Skeletal muscle satellite cell (primary cell): Measurements from ENCODE around the gene GHRL.

ENCODE experiments used
- H3K27me3 ChIP-seq: 2 replicates; pipeline ENCODE4 v1.7.0; 2013; ENCODE audit warnings: low read length; ENCODE audit not compliant: control insufficient read depth, insufficient read depth
- H3K36me3 ChIP-seq: 2 replicates; pipeline ENCODE4 v1.7.0; 2013; ENCODE audit warnings: mild to moderate bottlenecking, control low read depth, low read length; ENCODE audit not compliant: insufficient read depth
- H3K4me1 ChIP-seq: 2 replicates; pipeline ENCODE4 v1.7.0; 2013; ENCODE audit warnings: low read length; ENCODE audit not compliant: control insufficient read depth, insufficient read depth
- H3K4me2 ChIP-seq: 2 replicates; pipeline ENCODE4 v1.7.0; 2013; ENCODE audit warnings: mild to moderate bottlenecking, low read length
- H3K4me3 ChIP-seq: 2 replicates; pipeline ENCODE4 v1.7.0; 2013; ENCODE audit warnings: low read length
- H3K9ac ChIP-seq: 2 replicates; pipeline ENCODE4 v1.7.0; 2013; ENCODE audit warnings: mild to moderate bottlenecking, low read depth, low read length, moderate library complexity
- H3K9me3 ChIP-seq: replicated peaks from 2 replicates; pipeline ENCODE4 v1.7.0; 2013; ENCODE audit warnings: mild to moderate bottlenecking, control low read depth, low read length

GHRL gene

DNA sequence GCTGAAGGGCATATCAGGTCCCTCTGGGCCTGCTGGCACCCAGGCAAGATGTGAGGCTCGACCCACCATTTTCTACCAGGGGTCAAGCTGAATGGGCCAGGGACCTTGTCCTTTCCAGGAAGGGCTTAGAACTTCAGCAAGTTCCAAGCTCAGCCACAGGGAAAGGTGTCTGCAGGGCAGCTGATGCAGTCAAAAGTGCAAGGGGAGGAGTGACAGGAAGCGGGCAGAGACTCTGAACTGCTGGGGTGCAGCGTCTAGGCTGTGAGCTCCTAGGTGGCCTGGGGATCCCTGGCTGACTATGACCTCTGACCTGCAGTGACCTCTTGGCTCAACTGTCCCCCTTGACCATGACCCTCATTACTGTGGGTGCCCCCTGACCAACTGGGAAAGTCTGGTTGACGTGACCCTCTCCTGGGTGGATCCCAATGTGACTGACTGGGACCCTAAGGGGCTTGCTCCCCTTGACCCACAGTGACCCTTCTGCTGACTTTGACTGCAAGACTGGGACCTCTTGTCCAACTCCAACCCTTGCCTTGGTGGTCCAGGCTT lies 42.5 kb upstream of the GHRL start:
- H3K4me3 ChIP-seq = no peak overlapping the region
- H3K9me3 ChIP-seq = no peaks in the 10 kb centered on the region
- H3K36me3 ChIP-seq = no peaks in the 10 kb centered on the region
- H3K4me1 ChIP-seq = peaks cover 10% of the 10 kb centered on the region
- peaks cover 47% of the 10 kb centered on the region for H3K27me3 ChIP-seq
- H3K4me2 ChIP-seq = no peak overlapping the region
- H3K9ac ChIP-seq = no peak overlapping the region

DNA sequence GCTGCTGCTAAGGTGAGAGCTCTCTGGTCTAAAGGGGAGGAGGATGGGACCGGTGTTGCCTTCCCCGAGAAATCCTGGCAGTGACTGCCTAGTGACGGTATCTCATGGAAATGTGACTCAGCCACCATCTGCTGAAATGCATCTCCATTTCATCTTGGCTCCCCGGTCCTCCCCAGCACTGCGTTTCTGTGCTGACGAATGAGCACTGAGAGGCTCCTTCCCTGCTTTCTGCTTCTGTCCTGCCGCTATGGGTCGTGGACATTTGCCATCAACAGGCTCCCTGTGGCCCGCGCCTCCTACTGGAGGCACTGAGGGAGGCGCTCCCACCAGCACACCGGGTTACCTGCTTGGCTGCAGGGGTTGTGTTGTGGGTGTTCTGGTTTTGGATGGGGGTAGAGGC lies 41.7 kb upstream of the GHRL start:
- H3K9ac ChIP-seq = no peak overlapping the region
- H3K36me3 ChIP-seq = no peaks in the 10 kb centered on the region
- no peaks in the 10 kb centered on the region for H3K9me3 ChIP-seq
- H3K4me3 ChIP-seq = no peak overlapping the region
- H3K4me2 ChIP-seq = no peak overlapping the region
- H3K4me1 ChIP-seq = peaks cover 10% of the 10 kb centered on the region
- H3K27me3 ChIP-seq = peaks cover 55% of the 10 kb centered on the region

DNA sequence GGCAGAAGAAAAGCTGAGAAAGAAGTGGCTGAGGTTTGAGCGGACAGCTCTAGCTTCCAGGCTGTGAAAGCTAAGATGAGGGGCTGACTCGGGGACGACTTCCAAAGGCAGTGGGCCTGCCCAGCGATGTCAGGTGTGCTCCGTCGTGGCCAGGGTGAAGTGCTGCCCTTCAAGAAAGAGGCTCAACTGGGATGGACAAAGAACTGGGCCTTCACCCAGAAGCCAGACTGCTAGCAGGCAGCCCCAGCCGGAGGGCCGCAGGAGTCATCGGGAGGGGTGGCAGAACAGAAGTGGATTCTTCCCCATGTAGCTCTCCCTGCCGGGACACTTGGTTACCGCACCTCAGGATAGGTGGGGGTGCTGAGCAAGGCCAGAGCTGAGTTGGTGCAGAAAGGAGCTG lies 41.3 kb upstream of the GHRL start:
- Histone ChIP-seq H3K9ac (no peak overlapping the region), H3K9me3 (no peaks in the 10 kb centered on the region), H3K27me3 (peaks cover 59% of the 10 kb centered on the region), H3K4me1 (peaks cover 10% of the 10 kb centered on the region), H3K36me3 (no peaks in the 10 kb centered on the region), H3K4me2 (no peak overlapping the region), H3K4me3 (no peak overlapping the region)

DNA sequence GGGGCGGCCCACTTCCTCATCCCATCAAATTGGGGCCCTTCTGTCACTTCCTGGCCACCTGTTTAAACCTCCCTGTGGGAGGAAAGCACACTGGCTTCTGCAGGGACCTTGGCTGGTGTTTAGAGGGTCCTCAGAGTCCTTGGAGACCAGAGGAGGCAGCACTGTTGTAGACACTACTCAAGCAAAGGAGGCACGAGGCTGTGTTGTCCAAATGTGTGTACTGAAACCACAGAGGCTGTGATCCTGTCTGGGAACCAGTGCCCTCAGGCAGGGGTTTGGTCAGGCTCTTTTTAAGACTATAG lies 40.6 kb upstream of the GHRL start:
- Histone ChIP-seq H3K9me3 (no peaks in the 10 kb centered on the region), H3K27me3 (peaks cover 66% of the 10 kb centered on the region), H3K4me1 (peaks cover 10% of the 10 kb centered on the region), H3K36me3 (no peaks in the 10 kb centered on the region), H3K4me3 (no peak overlapping the region), H3K4me2 (no peak overlapping the region), H3K9ac (no peak overlapping the region)

DNA sequence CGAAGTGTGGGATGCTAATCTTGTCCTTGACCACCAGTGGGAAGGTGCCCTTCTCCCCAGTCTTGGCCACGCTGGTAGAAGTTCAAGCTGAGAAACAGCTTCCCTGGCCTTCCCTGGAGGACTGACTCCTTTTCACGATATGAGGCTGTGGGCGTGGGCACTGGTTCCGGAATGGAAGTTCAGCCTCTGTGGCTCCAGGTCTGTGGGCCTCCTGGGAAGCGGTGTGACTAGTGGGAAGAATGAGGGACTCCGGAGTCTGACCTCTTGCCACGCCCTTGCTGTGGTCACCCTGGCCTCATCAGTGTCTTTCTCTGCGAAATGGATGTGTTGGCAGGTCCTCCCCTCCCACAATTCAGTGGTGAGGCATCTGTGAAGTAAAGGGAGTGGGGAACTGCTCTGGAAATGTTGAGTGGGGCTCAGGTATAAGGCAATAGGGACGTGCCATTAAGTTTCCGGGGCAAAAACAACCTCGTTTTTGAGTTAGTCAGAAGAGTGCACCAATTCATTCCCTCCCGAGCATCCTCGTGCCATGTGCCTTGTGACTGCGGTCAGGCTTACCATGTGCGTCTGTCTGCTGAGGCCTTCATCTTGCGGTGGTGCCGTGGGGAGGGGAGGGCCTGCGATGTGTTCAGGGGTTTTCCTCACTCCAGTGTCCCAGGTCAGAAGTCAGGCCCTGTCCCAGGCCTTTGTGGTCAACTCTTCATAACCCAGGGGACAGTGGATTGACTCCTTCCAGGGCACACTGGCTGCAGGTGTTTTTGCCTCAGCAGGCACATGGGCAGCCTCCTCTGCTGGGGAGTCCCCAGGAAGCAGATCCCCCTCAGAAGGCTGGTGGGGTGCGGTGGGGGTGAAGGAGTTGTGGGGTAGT lies 40.0 kb upstream of the GHRL start:
- Histone ChIP-seq H3K4me2 (no peak overlapping the region), H3K9me3 (no peaks in the 10 kb centered on the region), H3K27me3 (peaks cover 69% of the 10 kb centered on the region), H3K4me3 (no peak overlapping the region), H3K4me1 (peaks cover 10% of the 10 kb centered on the region), H3K9ac (no peak overlapping the region), H3K36me3 (no peaks in the 10 kb centered on the region)

DNA sequence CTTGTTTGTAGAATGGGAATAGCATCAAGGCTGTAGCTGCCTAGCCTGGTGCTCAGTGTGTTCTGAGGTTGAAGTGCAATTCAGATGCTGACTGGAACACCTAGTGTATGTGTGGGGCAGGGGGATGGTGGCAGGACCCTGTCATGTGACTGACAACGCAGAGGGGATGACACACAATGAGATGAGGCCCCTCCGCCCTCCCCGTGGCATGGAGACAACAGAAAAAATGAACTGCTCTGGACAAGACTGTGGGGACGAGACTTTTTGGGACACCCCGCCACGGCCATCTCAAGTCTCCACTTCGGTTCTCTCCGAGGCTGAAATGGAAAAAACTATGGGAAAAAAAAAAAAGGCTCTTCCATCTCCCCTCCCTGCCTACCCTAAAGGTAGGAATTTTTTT lies 38.6 kb upstream of the GHRL start:
- H3K9me3 ChIP-seq = no peaks in the 10 kb centered on the region
- no peak overlapping the region for H3K9ac ChIP-seq
- no peaks in the 10 kb centered on the region for H3K36me3 ChIP-seq
- peaks cover 83% of the 10 kb centered on the region for H3K27me3 ChIP-seq
- no peak overlapping the region for H3K4me2 ChIP-seq
- H3K4me3 ChIP-seq = no peak overlapping the region
- peaks cover 10% of the 10 kb centered on the region for H3K4me1 ChIP-seq

DNA sequence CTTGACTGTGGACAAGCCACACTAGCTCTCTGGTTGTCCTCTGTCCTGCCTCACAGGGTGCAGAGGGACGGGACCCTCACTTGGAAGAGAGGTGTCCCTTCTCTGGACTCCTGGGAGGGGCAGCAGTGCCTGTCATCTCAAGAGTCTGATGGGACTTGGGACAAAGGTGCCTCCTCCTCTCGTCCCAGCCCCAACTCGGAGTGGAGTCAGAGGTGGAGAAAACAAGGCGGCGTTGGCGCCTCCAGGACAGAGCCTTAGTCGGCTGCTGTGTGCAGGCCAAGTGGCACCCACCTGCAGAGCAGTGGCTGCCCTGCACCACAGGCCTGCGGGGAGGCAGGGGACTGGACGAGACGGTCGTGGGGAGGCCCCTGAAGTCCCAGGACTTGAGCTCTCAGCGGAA lies 37.6 kb upstream of the GHRL start:
- Histone ChIP-seq H3K4me2 (no peak overlapping the region), H3K9me3 (no peaks in the 10 kb centered on the region), H3K9ac (no peak overlapping the region), H3K27me3 (peaks cover 89% of the 10 kb centered on the region), H3K4me3 (no peak overlapping the region), H3K4me1 (peaks cover 10% of the 10 kb centered on the region), H3K36me3 (no peaks in the 10 kb centered on the region)

DNA sequence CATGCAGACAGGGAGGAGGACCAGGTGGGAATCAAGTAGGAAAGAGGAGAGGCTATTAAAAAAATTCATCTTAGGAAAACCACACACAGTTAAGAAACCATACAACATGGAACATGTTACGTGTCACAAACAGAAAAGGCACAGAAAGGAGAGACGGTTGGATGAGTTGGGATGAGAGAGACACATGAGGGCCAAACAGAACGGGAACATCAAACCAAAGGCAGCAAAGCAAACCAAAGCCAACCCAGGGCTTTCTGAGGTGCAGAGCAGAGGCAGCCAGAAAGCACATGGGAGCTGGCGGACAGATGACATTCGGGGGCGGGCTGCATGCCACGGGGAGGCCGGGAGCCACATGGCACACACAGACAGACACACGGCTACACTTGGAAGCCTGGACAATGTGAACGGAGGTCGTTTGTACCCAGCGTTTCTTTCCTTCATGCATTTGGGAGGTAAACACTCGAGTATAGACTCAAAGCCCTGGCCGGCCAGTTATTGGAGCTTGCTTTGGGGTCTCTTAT lies 36.8 kb upstream of the GHRL start:
- Histone ChIP-seq H3K36me3 (no peaks in the 10 kb centered on the region), H3K27me3 (peaks cover 89% of the 10 kb centered on the region)

DNA sequence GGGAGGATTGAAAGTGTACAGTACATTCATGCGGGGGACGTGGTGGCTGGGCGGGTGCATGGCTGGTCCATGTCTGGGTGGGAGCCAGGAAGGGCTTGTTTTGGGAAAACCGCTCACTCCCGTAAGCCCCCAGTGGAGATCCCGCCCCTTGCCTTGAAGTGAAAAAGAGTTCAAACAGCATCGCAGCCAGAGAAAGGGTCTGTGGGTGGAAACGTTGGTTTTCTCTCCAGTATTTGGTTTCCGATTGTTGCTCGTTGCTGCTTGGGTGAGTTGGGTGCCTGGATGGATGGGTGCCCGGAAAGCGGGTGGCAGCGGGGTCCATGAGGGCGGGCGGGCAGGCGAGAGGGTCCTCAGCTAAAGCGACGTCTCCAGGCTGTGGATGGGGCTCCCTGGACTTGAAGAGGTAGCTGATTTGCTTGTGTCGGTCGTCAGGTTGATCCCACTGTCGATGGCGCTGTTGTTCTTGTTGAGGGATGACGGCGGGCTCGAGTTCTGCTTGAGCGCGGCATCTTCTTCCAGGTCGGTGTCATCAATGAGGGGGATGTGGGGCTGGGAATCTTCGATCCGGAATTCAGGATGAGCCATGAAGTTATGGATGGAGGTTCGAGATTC lies 35.8 kb upstream of the GHRL start:
- no peaks in the 10 kb centered on the region for H3K4me1 ChIP-seq
- H3K9me3 ChIP-seq = no peaks in the 10 kb centered on the region
- H3K4me3 ChIP-seq = no peak overlapping the region
- H3K4me2 ChIP-seq = no peak overlapping the region
- H3K27me3 ChIP-seq = peaks cover 82% of the 10 kb centered on the region
- no peak overlapping the region for H3K9ac ChIP-seq
- H3K36me3 ChIP-seq = no peaks in the 10 kb centered on the region

More for the DNA sequence above, 36.8 kb upstream of the GHRL start:
- peaks cover 6% of the 10 kb centered on the region for H3K4me1 ChIP-seq
- H3K9me3 ChIP-seq = no peaks in the 10 kb centered on the region
- H3K4me3 ChIP-seq = no peak overlapping the region
- H3K9ac ChIP-seq = no peak overlapping the region
- H3K4me2 ChIP-seq = no peak overlapping the region

DNA sequence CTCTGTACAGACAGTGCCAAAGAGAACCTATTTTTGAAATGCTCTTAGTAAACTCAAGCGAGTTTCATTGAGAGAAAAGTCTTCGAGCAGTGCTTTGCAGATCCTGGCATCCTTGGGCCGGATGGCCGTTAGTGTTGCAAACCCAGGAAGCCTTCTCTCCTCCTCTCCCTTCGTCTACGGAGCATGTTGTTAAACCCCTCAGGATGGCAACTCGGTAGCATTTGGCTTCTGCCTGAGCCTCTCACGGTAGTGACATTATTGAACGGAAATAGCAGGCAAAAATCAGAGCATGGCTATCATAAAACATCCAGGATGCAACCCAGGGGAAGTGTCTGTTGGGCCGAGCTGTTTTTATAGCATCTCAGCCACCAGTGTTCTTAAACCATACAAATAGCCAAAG lies 34.8 kb upstream of the GHRL start:
- H3K27me3 ChIP-seq = peaks cover 72% of the 10 kb centered on the region

DNA sequence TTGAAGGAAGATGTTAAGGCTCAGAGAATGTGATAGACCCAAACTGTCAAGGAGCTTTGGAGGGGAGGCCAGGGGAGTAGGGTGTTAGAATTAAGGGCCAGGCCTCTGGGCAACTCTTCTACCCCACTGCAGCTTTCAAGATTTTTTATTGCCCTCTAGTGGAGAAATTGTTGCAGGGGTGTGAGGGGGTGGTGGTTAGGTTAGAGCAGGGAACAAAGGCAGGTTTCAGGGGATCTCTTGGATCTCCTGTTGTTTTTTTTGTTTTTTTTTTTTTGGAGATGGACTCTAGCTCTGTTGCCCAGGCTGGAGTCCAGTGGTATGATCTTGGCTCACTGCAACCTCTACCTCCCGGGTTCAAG lies 29.6 kb upstream of the GHRL start:
- no peak overlapping the region for H3K9ac ChIP-seq
- H3K4me1 ChIP-seq = peaks cover 9% of the 10 kb centered on the region
- H3K27me3 ChIP-seq = peaks cover 21% of the 10 kb centered on the region
- peaks cover 19% of the 10 kb centered on the region for H3K36me3 ChIP-seq
- H3K4me2 ChIP-seq = no peak overlapping the region
- no peak overlapping the region for H3K4me3 ChIP-seq
- H3K9me3 ChIP-seq = no peaks in the 10 kb centered on the region

More for the DNA sequence above, 34.8 kb upstream of the GHRL start:
- no peaks in the 10 kb centered on the region for H3K36me3 ChIP-seq
- no peaks in the 10 kb centered on the region for H3K9me3 ChIP-seq
- no peaks in the 10 kb centered on the region for H3K4me1 ChIP-seq
- no peak overlapping the region for H3K4me3 ChIP-seq
- no peak overlapping the region for H3K4me2 ChIP-seq
- H3K9ac ChIP-seq = no peak overlapping the region
